ENCODE data around the gene NAT8L. TPM values are rescaled to one million over a fixed set of nuclear protein-coding genes. Genes with fewer than 3 reads are reported as not detected.

The NAT8L gene
- total RNA-seq, 1 donor from 2014 or later = 1.6 TPM

DNA sequence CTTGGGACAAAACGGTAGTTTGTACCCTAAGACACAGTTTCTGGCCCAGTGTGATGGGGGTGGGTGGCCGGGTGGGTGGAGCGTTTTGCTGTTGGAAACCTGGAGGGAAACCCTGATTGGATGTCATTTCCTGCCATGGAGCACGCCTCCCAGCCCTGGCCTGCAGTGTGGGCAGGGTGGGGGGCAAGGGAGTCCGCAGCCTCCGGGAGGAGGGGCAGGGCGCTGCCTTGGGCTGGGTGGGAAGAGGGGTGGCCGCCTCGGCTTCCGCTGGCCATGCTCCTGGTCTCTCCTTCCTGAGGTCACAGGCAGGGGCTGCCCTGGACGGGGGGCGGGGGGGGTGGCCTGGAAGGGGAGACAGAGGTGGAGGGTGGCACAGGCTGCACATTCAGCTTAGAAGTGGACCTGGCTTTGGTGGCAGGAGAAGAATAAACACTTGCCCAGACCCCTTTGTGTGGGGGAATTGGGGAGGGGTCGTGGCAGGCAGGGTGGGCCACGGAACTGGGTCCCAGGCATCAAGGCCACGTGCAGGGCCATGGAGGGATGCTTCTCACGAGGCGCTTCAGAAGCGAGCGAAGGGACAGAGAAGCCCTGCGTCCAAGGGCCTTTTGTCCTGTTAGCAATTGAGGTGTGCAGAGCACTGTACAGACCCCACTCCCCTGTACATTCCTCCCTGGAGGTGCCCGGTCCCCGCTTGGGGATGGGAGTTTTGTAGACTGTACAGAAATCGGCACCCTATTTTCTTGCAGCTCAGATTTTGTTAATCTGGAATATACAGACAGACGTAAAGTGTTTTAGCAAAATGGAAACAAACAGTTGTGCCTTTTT is 6.2 kb downstream of the NAT8L start:
- no peak overlapping the region for H3K27ac ChIP-seq (ENCODE audit: low read depth, low read length)
- no peak overlapping the region for H3K4me3 ChIP-seq (ENCODE audit: insufficient read depth, low read depth, low read length)
- peaks cover 3% of the 10 kb centered on the region for H3K27me3 ChIP-seq (ENCODE audit: insufficient read depth, low read length)
- no peaks in the 10 kb centered on the region for H3K79me2 ChIP-seq (ENCODE audit: insufficient read depth, low read length)
- H3K36me3 Mint-ChIP-seq (ENCODE audit: low read depth, unreplicated experiment) = no peaks in the 10 kb centered on the region
- no peak overlapping the region for H2AFZ ChIP-seq (ENCODE audit: low read depth, low read length)
- DNase-seq (ENCODE audit: low read depth) (no peak), FAIRE-seq (no peak)
- H3K4me1 ChIP-seq (ENCODE audit: insufficient read depth, low read length) = no peaks in the 10 kb centered on the region
- H3K36me3 ChIP-seq (ENCODE audit: insufficient read depth, low read length) = no peaks in the 10 kb centered on the region
- no peak overlapping the region for H3K4me2 ChIP-seq (ENCODE audit: low read length)
- H3K27me3 Mint-ChIP-seq (ENCODE audit: low read depth, unreplicated experiment) = peaks cover 10% of the 10 kb centered on the region
- no peaks in the 10 kb centered on the region for H3K4me1 Mint-ChIP-seq (ENCODE audit: low read depth, unreplicated experiment)
- H3K4me3 Mint-ChIP-seq (ENCODE audit: unreplicated experiment) = no peak overlapping the region
- no peak overlapping the region for H3K9ac ChIP-seq (ENCODE audit: low read length)
- H3K9me3 Mint-ChIP-seq (ENCODE audit: unreplicated experiment) = no peaks in the 10 kb centered on the region
- no peak overlapping the region for H3K27ac Mint-ChIP-seq (ENCODE audit: unreplicated experiment)
- TF ChIP-seq, protein P1, sequence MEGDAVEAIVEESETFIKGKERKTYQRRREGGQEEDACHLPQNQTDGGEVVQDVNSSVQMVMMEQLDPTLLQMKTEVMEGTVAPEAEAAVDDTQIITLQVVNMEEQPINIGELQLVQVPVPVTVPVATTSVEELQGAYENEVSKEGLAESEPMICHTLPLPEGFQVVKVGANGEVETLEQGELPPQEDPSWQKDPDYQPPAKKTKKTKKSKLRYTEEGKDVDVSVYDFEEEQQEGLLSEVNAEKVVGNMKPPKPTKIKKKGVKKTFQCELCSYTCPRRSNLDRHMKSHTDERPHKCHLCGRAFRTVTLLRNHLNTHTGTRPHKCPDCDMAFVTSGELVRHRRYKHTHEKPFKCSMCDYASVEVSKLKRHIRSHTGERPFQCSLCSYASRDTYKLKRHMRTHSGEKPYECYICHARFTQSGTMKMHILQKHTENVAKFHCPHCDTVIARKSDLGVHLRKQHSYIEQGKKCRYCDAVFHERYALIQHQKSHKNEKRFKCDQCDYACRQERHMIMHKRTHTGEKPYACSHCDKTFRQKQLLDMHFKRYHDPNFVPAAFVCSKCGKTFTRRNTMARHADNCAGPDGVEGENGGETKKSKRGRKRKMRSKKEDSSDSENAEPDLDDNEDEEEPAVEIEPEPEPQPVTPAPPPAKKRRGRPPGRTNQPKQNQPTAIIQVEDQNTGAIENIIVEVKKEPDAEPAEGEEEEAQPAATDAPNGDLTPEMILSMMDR (IDR thresholded peaks at IDR 0.05; ENCODE audit: insufficient read depth, low read depth, low read length) = no peak
- no peak for TF ChIP-seq EZH2 (IDR thresholded peaks at IDR 0.05; ENCODE audit: insufficient read depth, low read length)
- H4K20me1 ChIP-seq (ENCODE audit: insufficient read depth, low read length) = no peaks in the 10 kb centered on the region
- H3K9me3 ChIP-seq (ENCODE audit: insufficient read depth, low read depth, low read length) = peaks cover 4% of the 10 kb centered on the region

- no peaks in the 10 kb centered on the region for H3K4me1 Mint-ChIP-seq (ENCODE audit: low read depth, unreplicated experiment)
- no peak overlapping the region for H3K4me3 ChIP-seq (ENCODE audit: insufficient read depth, low read depth, low read length)
- H3K27ac ChIP-seq (ENCODE audit: low read depth, low read length) = no peak overlapping the region
- H3K9me3 ChIP-seq (ENCODE audit: insufficient read depth, low read depth, low read length) = peaks cover 4% of the 10 kb centered on the region
- H4K20me1 ChIP-seq (ENCODE audit: insufficient read depth, low read length) = no peaks in the 10 kb centered on the region
- no peak overlapping the region for H3K27ac Mint-ChIP-seq (ENCODE audit: unreplicated experiment)
- H3K4me1 ChIP-seq (ENCODE audit: insufficient read depth, low read length) = no peaks in the 10 kb centered on the region
- no peaks in the 10 kb centered on the region for H3K9me3 Mint-ChIP-seq (ENCODE audit: unreplicated experiment)
- H3K27me3 ChIP-seq (ENCODE audit: insufficient read depth, low read length) = peaks cover 3% of the 10 kb centered on the region
- TF ChIP-seq, protein P1 (IDR thresholded peaks at IDR 0.05; ENCODE audit: insufficient read depth, low read depth, low read length) = no peak
- no peak for TF ChIP-seq EZH2 (IDR thresholded peaks at IDR 0.05; ENCODE audit: insufficient read depth, low read length)
- peaks cover 12% of the 10 kb centered on the region for H3K27me3 Mint-ChIP-seq (ENCODE audit: low read depth, unreplicated experiment)
- no peak overlapping the region for H3K9ac ChIP-seq (ENCODE audit: low read length)
- no peak overlapping the region for H3K4me2 ChIP-seq (ENCODE audit: low read length)
- H3K36me3 ChIP-seq (ENCODE audit: insufficient read depth, low read length) = no peaks in the 10 kb centered on the region
- no peaks in the 10 kb centered on the region for H3K36me3 Mint-ChIP-seq (ENCODE audit: low read depth, unreplicated experiment)
- H2AFZ ChIP-seq (ENCODE audit: low read depth, low read length) = no peak overlapping the region
- FAIRE-seq = no peak
- no peak overlapping the region for H3K4me3 Mint-ChIP-seq (ENCODE audit: unreplicated experiment)
- no peaks in the 10 kb centered on the region for H3K79me2 ChIP-seq (ENCODE audit: insufficient read depth, low read length)
- no peak for DNase-seq (ENCODE audit: low read depth)
Observed at GRCh38 chr4:2066011-2066551, 7.0 kb downstream of the NAT8L start.

Measured in astrocyte (in vitro differentiated cells and primary cell).